WTC11 (cell line): Measurements from ENCODE around the gene AQP10. TPM values are rescaled to one million over a fixed set of nuclear protein-coding genes. Genes with fewer than 3 reads are reported as not detected.

Experiments
- ATAC-seq: fragments of 200-7000 bp; cut with Tn5 transposase; 2 replicates; pipeline ENCODE4 v1.10.0; 2021; ENCODE audit warnings: mild to moderate bottlenecking, moderate library complexity
- CTCF ChIA-PET: fragments of 300-600 bp; sonication (Branson Sonifier 250); formaldehyde crosslinking; loops from one replicate; lab custom pipeline; 2021; ENCODE audit warnings: antibody characterized with exemption; lab: Charles Lee
- POLR2A ChIA-PET: fragments of 350-600 bp; sonication (Branson Sonifier 250); formaldehyde crosslinking; loops from one replicate; lab custom pipeline; 2021; ENCODE audit warnings: antibody characterized with exemption; lab: Charles Lee
- DNase-seq: peaks from one replicate; pipeline ENCODE4 v3.0.0; 2021; ENCODE audit warnings: low spot score
- H3K27ac Mint-ChIP-seq: 2 replicates; pipeline ENCODE4 v1.8.0; 2021; ENCODE audit warnings: mixed read lengths
- H3K27me3 Mint-ChIP-seq: 2 replicates; pipeline ENCODE4 v1.8.0; 2021; ENCODE audit warnings: low read depth, mild to moderate bottlenecking, moderate library complexity, mixed read lengths
- H3K36me3 Mint-ChIP-seq: 2 replicates; pipeline ENCODE4 v1.8.0; 2021; ENCODE audit warnings: mixed read lengths
- H3K4me1 Mint-ChIP-seq: 2 replicates; pipeline ENCODE4 v1.8.0; 2022; ENCODE audit warnings: mixed read lengths
- H3K4me3 Mint-ChIP-seq: 2 replicates; pipeline ENCODE4 v1.8.0; 2021; ENCODE audit warnings: mild to moderate bottlenecking, moderate library complexity, mixed read lengths
- H3K9me3 Mint-ChIP-seq: 2 replicates; pipeline ENCODE4 v1.8.0; 2021; ENCODE audit warnings: mixed read lengths
- ARID4B ChIP-seq: sonication (generic); formaldehyde crosslinking; IDR thresholded peaks from 2 replicates; pipeline ENCODE4 v1.8.0; 2023; ENCODE audit warnings: missing genetic modification reagents, mild to moderate bottlenecking, borderline replicate concordance
- CREM ChIP-seq: sonication (generic); formaldehyde crosslinking; IDR thresholded peaks from 2 replicates; pipeline ENCODE4 v1.8.1; 2022; ENCODE audit warnings: mild to moderate bottlenecking, missing genetic modification reagents, moderate library complexity
- CTCF ChIP-seq: fragments of 200-600 bp; IDR thresholded peaks from 2 replicates; pipeline ENCODE4 v1.8.0; 2022; ENCODE audit warnings: antibody characterized with exemption
- E2F4 ChIP-seq: sonication (generic); formaldehyde crosslinking; IDR thresholded peaks from 2 replicates; pipeline ENCODE4 v1.8.1; 2022; ENCODE audit warnings: low read depth, mild to moderate bottlenecking, moderate library complexity, missing genetic modification reagents, borderline replicate concordance
- E2F5 ChIP-seq: sonication (generic); formaldehyde crosslinking; IDR thresholded peaks from 2 replicates; pipeline ENCODE4 v1.8.1; 2022; ENCODE audit warnings: mild to moderate bottlenecking, moderate library complexity, missing genetic modification reagents
- ERG ChIP-seq: fragments of 250-450 bp; sonication (Bioruptor Pico); IDR thresholded peaks from 2 replicates; pipeline ENCODE4 v1.8.0; 2021; ENCODE audit warnings: mild to moderate bottlenecking
- ESRRA ChIP-seq: sonication (generic); formaldehyde crosslinking; IDR thresholded peaks from 2 replicates; pipeline ENCODE4 v1.8.1; 2022; ENCODE audit warnings: mild to moderate bottlenecking, missing genetic modification reagents, borderline replicate concordance
- GTF2I ChIP-seq: fragments of 250-450 bp; sonication (Bioruptor Pico); conservative IDR thresholded peaks from 2 replicates; pipeline ENCODE4 v1.4.0; 2021; ENCODE audit warnings: mild to moderate bottlenecking
- HMGA2 ChIP-seq: fragments of 250-450 bp; sonication (Bioruptor Pico); IDR thresholded peaks from 2 replicates; pipeline ENCODE4 v1.4.0; 2021; ENCODE audit warnings: mild to moderate bottlenecking, moderate library complexity
- HMGXB4 ChIP-seq: sonication (generic); formaldehyde crosslinking; IDR thresholded peaks from 2 replicates; pipeline ENCODE4 v1.8.1; 2023; ENCODE audit warnings: mild to moderate bottlenecking, moderate library complexity, missing genetic modification reagents
- IRF1 ChIP-seq: sonication (generic); formaldehyde crosslinking; IDR thresholded peaks from 2 replicates; pipeline ENCODE4 v1.8.0; 2023; ENCODE audit warnings: missing genetic modification reagents
- MAX ChIP-seq: sonication (generic); formaldehyde crosslinking; IDR thresholded peaks from 2 replicates; pipeline ENCODE4 v1.8.0; 2022; ENCODE audit warnings: mild to moderate bottlenecking, missing genetic modification reagents
- MXD4 ChIP-seq: fragments of 250-450 bp; sonication (Bioruptor Pico); IDR thresholded peaks from 2 replicates; pipeline ENCODE4 v1.8.0; 2021; ENCODE audit warnings: mild to moderate bottlenecking, moderate library complexity, borderline replicate concordance
- NR3C1 ChIP-seq: sonication (generic); formaldehyde crosslinking; conservative IDR thresholded peaks from 2 replicates; pipeline ENCODE4 v1.8.1; 2023; ENCODE audit warnings: low read depth, mild to moderate bottlenecking, missing genetic modification reagents
- RELA ChIP-seq: sonication (generic); formaldehyde crosslinking; IDR thresholded peaks from 2 replicates; pipeline ENCODE4 v1.8.1; 2022; ENCODE audit warnings: missing genetic modification reagents, mild to moderate bottlenecking, borderline replicate concordance
- STAT6 ChIP-seq: sonication (generic); formaldehyde crosslinking; conservative IDR thresholded peaks from 2 replicates; pipeline ENCODE4 v1.8.1; 2023; ENCODE audit warnings: mild to moderate bottlenecking, low read depth, missing genetic modification reagents, moderate library complexity
- ZNF121 ChIP-seq: sonication (generic); formaldehyde crosslinking; IDR thresholded peaks from 2 replicates; pipeline ENCODE4 v1.8.0; 2023; ENCODE audit warnings: missing genetic modification reagents
- total RNA-seq: library from RNA; stranded (reverse); gene quantifications from 3 replicates; pipeline ENCODE4 v1.2.3, GENCODE V29; 2021

Gene AQP10
- total RNA-seq, 1 experiment from 2014 or later: not detected

GRCh38 chr1:154358519-154358918, 37.6 kb downstream of the AQP10 start (continued):
- TF ChIP-seq MAX (CRISPR knock-in tag) (no peak), CTCF (no peak), STAT6 (no peak), CREM (CRISPR knock-in tag) (no peak), E2F5 (no peak), RELA (CRISPR knock-in tag) (no peak)

- H3K27ac Mint-ChIP-seq: no peak overlapping the region
Measured at GRCh38 chr1:154360288-154360687, 39.4 kb downstream of the AQP10 start.

More at GRCh38 chr1:154360288-154360687, 39.4 kb downstream of the AQP10 start:
- Mint-ChIP-seq H3K9me3 (peaks cover 18% of the 10 kb centered on the region), H3K4me3 (no peak overlapping the region), H3K4me1 (peaks cover 9% of the 10 kb centered on the region), H3K36me3 (0 out of 2 replicates have a peak, but pooled peaks cover 5% of the 10 kb centered on the region), H3K27me3 (no peaks in the 10 kb centered on the region; the same call in 1 of the 2 replicates)
- POLR2A ChIA-PET: no interaction called here
- TF ChIP-seq GTF2I (no peak), E2F5 (no peak), ARID4B (CRISPR knock-in tag) (no peak), IRF1 (CRISPR knock-in tag) (no peak), ESRRA (CRISPR knock-in tag) (no peak), ZNF121 (CRISPR knock-in tag) (no peak), HMGXB4 (CRISPR knock-in tag) (no peak), HMGA2 (no peak), E2F4 (no peak), NR3C1 (no peak), ERG (CRISPR knock-in tag) (no peak), MXD4 (CRISPR knock-in tag) (no peak)
- CTCF ChIA-PET: interaction anchor here (2.0 to 2.4 kb wide), 2 partner anchors 25 to 31 kb away, joined by 6 to 14 read pairs; no protein-coding TSS in a partner anchor
- no peak for DNase-seq
- ATAC-seq: no peak
